ENCODE results near the gene PDSS2. TPM values are rescaled to one million over a fixed set of nuclear protein-coding genes. Genes with fewer than 3 reads are reported as not detected.

The PDSS2 gene
- total and polyA plus RNA-seq, 2 of the 8 experiments (the other 6 are each of a cell fraction or from before 2014, with no cell fraction given): 10.7 to 16.1 TPM

GRCh38 chr6:107437691-107438090, 21.7 kb downstream of the PDSS2 start:
- Histone ChIP-seq H2AK5ac (ENCODE audit: low read depth, low read length) (no peak overlapping the region), H3K27ac (ENCODE audit: low read depth, low read length) (no peak overlapping the region), H3K18ac (ENCODE audit: extremely low read depth, low read length) (no peak overlapping the region), H4K5ac (ENCODE audit: insufficient read length, low read depth, low read length) (no peak overlapping the region), H3K36me3 (ENCODE audit: control insufficient read depth in 2 of 4, insufficient read depth in 4 of 4, low read length in 3 of 4) (no peaks in the 10 kb centered on the region; a peak in 3 of 8 replicates), H4K8ac (ENCODE audit: extremely low read depth, insufficient read depth, low read length) (no peak overlapping the region), H2BK15ac (ENCODE audit: low read length) (no peak overlapping the region), H3K79me1 (ENCODE audit: low read depth, low read length) (peaks cover 5% of the 10 kb centered on the region), H2BK12ac (ENCODE audit: low read depth, low read length) (no peak overlapping the region), H3K27me3 (replicated peaks in 1 of 4; ENCODE audit: control insufficient read depth in 3 of 4, extremely low read depth in 1 of 4, insufficient read depth in 3 of 4, low read length in 3 of 4) (no peaks in the 10 kb centered on the region), H3K4me3 (ENCODE audit: extremely low read depth in 1 of 4, insufficient read depth in 2 of 4, low read depth in 3 of 4, low read length in 4 of 4) (no peak overlapping the region), H3K79me2 (ENCODE audit: control insufficient read depth in 1 of 2, insufficient read depth in 2 of 2, low read length in 2 of 2) (peaks cover 0 to 13% of the 10 kb centered on the region in 2 experiments; a peak in 2 of 4 replicates), H3K4ac (replicated peaks; ENCODE audit: insufficient read length, low read depth, low read length) (no peak overlapping the region), H3K4me1 (replicated peaks in 1 of 4; ENCODE audit: control insufficient read depth in 3 of 4, insufficient read depth in 4 of 4, low read length in 3 of 4) (no peaks in the 10 kb centered on the region), H3K23ac (ENCODE audit: insufficient read length) (no peak overlapping the region), H3K4me2 (ENCODE audit: insufficient read depth in 1 of 2, low read depth in 2 of 2, low read length in 2 of 2) (no peak overlapping the region), H2BK5ac (ENCODE audit: low read depth, low read length) (no peak overlapping the region), H4K20me1 (replicated peaks in 1 of 2; ENCODE audit: control insufficient read depth in 1 of 2, insufficient read depth in 2 of 2, low read length in 2 of 2) (no peaks in the 10 kb centered on the region), H3K56ac (replicated peaks; ENCODE audit: insufficient read length, low read depth, low read length) (no peak overlapping the region), H3K23me2 (ENCODE audit: low read depth, low read length) (no peaks in the 10 kb centered on the region), H2AFZ (ENCODE audit: low read length) (no peak overlapping the region), H4K91ac (replicated peaks; ENCODE audit: insufficient read length, low read length) (no peak overlapping the region), H3K14ac (ENCODE audit: insufficient read length) (no peak overlapping the region), H3K9ac (replicated peaks in 1 of 4; ENCODE audit: extremely low read depth in 1 of 4, low read depth in 3 of 4, low read length in 3 of 4) (no peak overlapping the region), H2BK20ac (ENCODE audit: low read length) (no peak overlapping the region), H2BK120ac (replicated peaks; ENCODE audit: low read depth, low read length) (no peak overlapping the region), H3K9me3 (ENCODE audit: insufficient read depth in 2 of 2, low read depth in 1 of 2, low read length in 1 of 2) (no peaks in the 10 kb centered on the region)
- no peak for FAIRE-seq
- TF ChIP-seq MAX (IDR thresholded peaks at IDR 0.05): no peak
- TF ChIP-seq TEAD4 (IDR thresholded peaks at IDR 0.05; ENCODE audit: low read depth, low read length): no peak
- WGBS, 2 experiments (ENCODE audit: extremely low coverage in 1 of 2, insufficient coverage in 1 of 2, insufficient read length in 1 of 2, insufficient replicate concordance in 2 of 2, low coverage in 1 of 2, low lambda C conversion rate in 2 of 2, missing lambda C conversion rate in 1 of 2): 88% methylated on average over 5 of the region's 5 CpGs; no CpG with 5 or more reads in 1 of the 2 experiments
- POLR2A ChIA-PET (ENCODE audit: partially characterized antibody): no interaction called here
- CTCF ChIA-PET (ENCODE audit: partially characterized antibody): interaction anchor here (0.6 to 1.2 kb wide), 2 partner anchors 16 to 389 kb away, joined by 3 to 4 read pairs; no protein-coding TSS in a partner anchor
- no peak for DNase-seq (ENCODE audit: low read depth in 1 of 2, low spot score in 2 of 2)
